PC-3 (cell line): ENCODE measurements around the gene SEMA3C. TPM values are rescaled to one million over a fixed set of nuclear protein-coding genes. Genes with fewer than 3 reads are reported as not detected.
A peak's percentile ranks its signal among the peaks of the same experiment; 100 is the strongest.

Experiments used
- ATAC-seq: fragments of 200-7000 bp; cut with Tn5 transposase; 2 replicates; pipeline ENCODE4 v1.9.1; 2020; ENCODE audit warnings: mild to moderate bottlenecking, moderate library complexity
- BruUV-seq: library from RNA; stranded (reverse); fragments of 400-500 nt; replicated peaks from 2 replicates; lab custom pipeline; 2021; lab: Mats Ljungman, UMichigan
- CTCF ChIA-PET: fragments of 300-600 bp; sonication (Branson Sonifier 250); formaldehyde crosslinking; loops from one replicate; lab custom pipeline; 2022; ENCODE audit warnings: antibody characterized with exemption; lab: Charles Lee
- POLR2A ChIA-PET: fragments of 300-600 bp; sonication (Branson Sonifier 250); formaldehyde crosslinking; loops from one replicate; lab custom pipeline; 2022; ENCODE audit warnings: antibody characterized with exemption; ENCODE audit not compliant: unreplicated experiment; lab: Charles Lee
- DNase-seq: peaks from one replicate; pipeline ENCODE4 v3.0.0-alpha.2; 2015
- H2AFZ ChIP-seq: fragments of 300-600 bp; sonication (generic); 2 replicates; pipeline ENCODE4 v1.6.0; 2016; ENCODE audit warnings: antibody characterized with exemption, low read length
- H3F3A ChIP-seq: fragments of 300-600 bp; sonication (generic); one replicate; pipeline ENCODE4 v1.6.0; 2017; ENCODE audit warnings: antibody characterized with exemption, low read length, control low read depth, mild to moderate bottlenecking; ENCODE audit not compliant: unreplicated experiment
- H3K27ac ChIP-seq: fragments of 300-600 bp; sonication (generic); 2 replicates; pipeline ENCODE4 v1.5.1; 2016; ENCODE audit warnings: mild to moderate bottlenecking, low read length
- H3K27me3 ChIP-seq: fragments of 300-600 bp; sonication (generic); 2 replicates; pipeline ENCODE4 v1.6.1; 2016; ENCODE audit warnings: low read length, mixed read lengths
- H3K36me3 ChIP-seq: fragments of 300-600 bp; sonication (generic); 2 replicates; pipeline ENCODE4 v1.6.1; 2016; ENCODE audit warnings: low read depth, mixed run types, low read length, mixed read lengths
- H3K4me1 ChIP-seq: fragments of 300-600 bp; sonication (generic); 2 replicates; pipeline ENCODE4 v1.5.1; 2016; ENCODE audit warnings: low read length; ENCODE audit not compliant: insufficient read depth
- H3K4me2 ChIP-seq: fragments of 300-600 bp; sonication (generic); 2 replicates; pipeline ENCODE4 v1.6.0; 2016; ENCODE audit warnings: low read length
- H3K4me3 ChIP-seq: fragments of 300-600 bp; sonication (generic); 2 replicates; pipeline ENCODE4 v1.5.1; 2016; ENCODE audit warnings: mild to moderate bottlenecking, low read length, mixed read lengths
- H3K79me2 ChIP-seq: fragments of 300-600 bp; sonication (generic); 2 replicates; pipeline ENCODE4 v1.6.1; 2017; ENCODE audit warnings: low read length, mixed read lengths
- H3K9ac ChIP-seq: fragments of 300-600 bp; sonication (generic); 2 replicates; pipeline ENCODE4 v1.6.0; 2016; ENCODE audit warnings: mild to moderate bottlenecking, low read length
- H3K9me2 ChIP-seq: fragments of 300-600 bp; sonication (generic); replicated peaks from 2 replicates; pipeline ENCODE4 v1.6.1; 2016; ENCODE audit warnings: mixed run types, low read length, mixed read lengths
- H3K9me3 ChIP-seq: fragments of 300-600 bp; sonication (generic); 2 replicates; pipeline ENCODE4 v1.6.1; 2016; ENCODE audit warnings: low read length, mixed read lengths
- H4K20me1 ChIP-seq: fragments of 300-600 bp; sonication (generic); 2 replicates; pipeline ENCODE4 v1.6.1; 2016; ENCODE audit warnings: low read length, mixed read lengths
- EZH2 ChIP-seq: fragments of 300-600 bp; sonication (generic); IDR thresholded peaks from one replicate; pipeline ENCODE4 v1.6.1; 2017; ENCODE audit warnings: antibody characterized with exemption, mild to moderate bottlenecking, low read length; ENCODE audit not compliant: unreplicated experiment
- EZH2phosphoT487 ChIP-seq: fragments of 300-600 bp; sonication (generic); IDR thresholded peaks from 2 replicates; pipeline ENCODE4 v1.6.1; 2018; ENCODE audit warnings: mild to moderate bottlenecking, antibody characterized with exemption, low read length, borderline replicate concordance
- intact Hi-C: fragments of 100-400 bp; cut with micrococcal nuclease; formaldehyde crosslinking; loops from 2 replicates; pipeline ENCODE4 v1.9.0; 2023
- total RNA-seq: library from RNA; depleted of rRNA; stranded (reverse); fragments of >200 nt; gene quantifications from 2 replicates; pipeline ENCODE4 v1.2.3, GENCODE V29; 2014
- TF ChIP-seq, protein P1 (sequence below): fragments of 300-600 bp; sonication (generic); conservative IDR thresholded peaks from 2 replicates; pipeline ENCODE4 v1.5.1; 2017; ENCODE audit warnings: antibody characterized with exemption, low read depth, mild to moderate bottlenecking, low read length

The SEMA3C gene
- total RNA-seq, 1 experiment from 2014 or later = 28.0 TPM

DNA sequence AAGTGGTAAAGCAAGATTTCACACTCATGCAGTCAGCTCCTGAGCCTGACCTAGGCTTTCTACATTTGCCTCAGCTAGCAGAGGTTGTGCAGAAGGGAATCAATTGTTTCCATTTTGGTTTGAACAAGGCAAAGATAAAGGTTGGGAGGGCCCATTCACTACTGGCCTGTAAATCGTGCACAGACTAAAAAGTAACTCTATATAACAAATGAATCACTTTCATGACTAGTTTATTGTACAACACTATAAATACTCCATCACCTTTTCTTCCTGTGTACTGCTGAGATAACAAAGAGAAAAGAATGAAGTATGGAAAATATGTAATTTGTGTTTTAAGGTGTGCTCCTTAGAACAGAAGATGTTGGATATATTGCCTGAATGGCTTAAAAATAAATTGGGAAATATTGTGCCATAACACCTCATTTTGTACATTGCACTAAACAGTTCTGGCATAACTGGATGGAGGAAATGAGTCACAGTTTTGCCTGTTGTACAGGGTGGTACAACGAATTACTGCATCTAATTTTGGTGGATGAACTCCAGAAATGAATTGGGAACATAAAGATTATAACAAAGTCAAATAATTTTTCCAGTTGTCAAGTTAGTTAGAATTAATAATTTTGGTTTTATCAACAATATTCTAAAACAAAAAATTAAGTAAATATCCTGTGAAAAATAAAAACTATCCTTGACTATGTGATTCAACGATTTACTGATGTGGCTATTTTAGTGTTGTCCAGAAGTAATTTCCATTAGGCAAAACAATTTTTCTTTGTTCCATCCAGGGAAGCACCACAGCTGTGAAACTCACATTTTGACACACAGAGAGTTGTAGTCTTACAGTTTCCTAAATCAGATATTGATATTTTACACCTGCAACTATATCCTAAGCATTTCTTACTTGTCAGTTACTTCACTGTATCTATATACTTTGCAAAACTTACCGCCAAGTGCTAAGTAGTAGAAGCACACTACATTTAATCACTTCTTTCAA lies 18.0 kb downstream of the SEMA3C start:
- ChIA-PET CTCF (no interaction called here), POLR2A (interaction anchor here (0.6 to 0.8 kb wide), 2 partner anchors 18 to 491 kb away, joined by 4 to 5 read pairs; partner anchors contain the start of gene SEMA3C)
- DNase-seq (peak; percentile 65), ATAC-seq (peak; percentile 81)
- TF ChIP-seq EZH2 (no peak), EZH2phosphoT487 (no peak)
- TF ChIP-seq, protein P1, sequence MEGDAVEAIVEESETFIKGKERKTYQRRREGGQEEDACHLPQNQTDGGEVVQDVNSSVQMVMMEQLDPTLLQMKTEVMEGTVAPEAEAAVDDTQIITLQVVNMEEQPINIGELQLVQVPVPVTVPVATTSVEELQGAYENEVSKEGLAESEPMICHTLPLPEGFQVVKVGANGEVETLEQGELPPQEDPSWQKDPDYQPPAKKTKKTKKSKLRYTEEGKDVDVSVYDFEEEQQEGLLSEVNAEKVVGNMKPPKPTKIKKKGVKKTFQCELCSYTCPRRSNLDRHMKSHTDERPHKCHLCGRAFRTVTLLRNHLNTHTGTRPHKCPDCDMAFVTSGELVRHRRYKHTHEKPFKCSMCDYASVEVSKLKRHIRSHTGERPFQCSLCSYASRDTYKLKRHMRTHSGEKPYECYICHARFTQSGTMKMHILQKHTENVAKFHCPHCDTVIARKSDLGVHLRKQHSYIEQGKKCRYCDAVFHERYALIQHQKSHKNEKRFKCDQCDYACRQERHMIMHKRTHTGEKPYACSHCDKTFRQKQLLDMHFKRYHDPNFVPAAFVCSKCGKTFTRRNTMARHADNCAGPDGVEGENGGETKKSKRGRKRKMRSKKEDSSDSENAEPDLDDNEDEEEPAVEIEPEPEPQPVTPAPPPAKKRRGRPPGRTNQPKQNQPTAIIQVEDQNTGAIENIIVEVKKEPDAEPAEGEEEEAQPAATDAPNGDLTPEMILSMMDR = no peak
- H3K79me2 ChIP-seq = peaks cover 50% of the 10 kb centered on the region
- BruUV-seq = no TSS peak
- H3F3A ChIP-seq = peaks cover 5% of the 10 kb centered on the region
- no peaks in the 10 kb centered on the region for H3K9me2 ChIP-seq
- H3K36me3 ChIP-seq = no peaks in the 10 kb centered on the region; the same call in 1 of the 2 replicates
- H3K4me3 ChIP-seq = no peak overlapping the region
- intact Hi-C loops = loop anchor here (5.0 kb wide), 2 partner anchors 69 to 119 kb away; no protein-coding TSS in a partner anchor
- no peaks in the 10 kb centered on the region for H3K27me3 ChIP-seq
- H3K4me1 ChIP-seq = peaks cover 56% of the 10 kb centered on the region
- no peaks in the 10 kb centered on the region for H4K20me1 ChIP-seq
- peak overlapping the region; percentile 63 for H3K27ac ChIP-seq
- no peak overlapping the region for H2AFZ ChIP-seq
- no peak overlapping the region for H3K9ac ChIP-seq
- H3K4me2 ChIP-seq = peak overlapping the region; percentile 38
- no peaks in the 10 kb centered on the region for H3K9me3 ChIP-seq

GRCh38 chr7:80896906-80897598 lies 21.8 kb downstream of the SEMA3C start:
- intact Hi-C loops = no loop called here
- Histone ChIP-seq H3K9me2 (no peaks in the 10 kb centered on the region), H3K9me3 (no peaks in the 10 kb centered on the region), H3K4me2 (peak overlapping the region; percentile 56), H3K4me3 (no peak overlapping the region), H4K20me1 (no peaks in the 10 kb centered on the region), H3K27me3 (no peaks in the 10 kb centered on the region), H3K4me1 (peaks cover 44% of the 10 kb centered on the region), H3K79me2 (peaks cover 31% of the 10 kb centered on the region), H2AFZ (no peak overlapping the region), H3K36me3 (no peaks in the 10 kb centered on the region), H3K27ac (peak overlapping the region; percentile 31), H3F3A (peaks cover 5% of the 10 kb centered on the region), H3K9ac (no peak overlapping the region)
- ATAC-seq (no peak), DNase-seq (no peak)
- ChIA-PET CTCF (interaction anchor here (0.5 kb wide), 1 partner anchor 562 kb away, joined by 4 read pairs; no protein-coding TSS in a partner anchor), POLR2A (no interaction called here)
- no peak for TF ChIP-seq EZH2phosphoT487
- no peak for TF ChIP-seq EZH2
- TF ChIP-seq, protein P1 = no peak
- no TSS peak for BruUV-seq
